NT2/D1 (cell line): ENCODE data around the gene GLYR1.

Source experiments
- SUZ12 ChIP-seq: IDR thresholded peaks from 2 replicates; pipeline ENCODE4 v1.6.1; 2011; ENCODE audit not compliant: insufficient read length, insufficient read depth; ENCODE audit errors: extremely low read depth
- YY1 ChIP-seq: IDR thresholded peaks from 2 replicates; pipeline ENCODE4 v1.6.1; 2011; ENCODE audit not compliant: insufficient read length, insufficient read depth
- ZNF274 ChIP-seq: IDR thresholded peaks from 2 replicates; pipeline ENCODE4 v1.6.1; 2011; ENCODE audit warnings: mild to moderate bottlenecking, low read depth, low read length

DNA sequence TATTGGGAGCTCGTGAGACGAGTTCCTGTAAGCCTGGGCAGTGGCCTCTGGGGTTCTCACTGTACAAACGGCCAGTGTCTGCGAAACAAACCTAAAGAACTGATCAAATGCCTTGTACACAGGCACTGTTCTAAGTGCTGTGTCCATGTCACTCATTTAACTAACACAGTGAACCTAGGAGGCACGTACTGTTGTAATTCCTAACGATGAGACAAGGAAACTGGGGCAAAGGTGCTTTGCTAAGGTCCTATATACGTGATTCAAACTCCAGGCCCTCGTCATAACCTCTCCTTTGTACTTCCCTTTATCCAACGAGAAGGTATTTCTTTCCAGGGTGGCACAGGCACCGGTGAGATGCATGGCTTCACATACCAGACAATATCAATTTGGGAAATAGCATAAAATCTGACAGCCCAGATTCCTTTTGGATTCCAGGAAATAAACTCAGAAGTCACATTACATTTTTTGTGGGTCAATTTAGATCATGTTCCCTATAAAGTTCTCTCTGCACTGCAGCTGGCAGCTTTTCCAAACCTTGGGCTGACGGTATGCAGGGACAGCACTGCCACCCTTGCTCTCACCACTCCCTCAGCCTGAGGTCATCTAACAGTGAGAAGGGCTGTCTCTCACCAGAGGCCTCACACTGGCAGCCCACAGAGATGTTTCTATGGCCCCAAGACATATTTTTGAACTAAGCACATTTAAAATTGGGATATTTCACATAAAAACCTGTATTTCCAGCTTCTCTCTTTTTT, 18.3 kb downstream of the GLYR1 start:
- TF ChIP-seq SUZ12 (no peak), ZNF274 (no peak), YY1 (no peak)
